GM10266 (cell line): ENCODE results near the gene SOCS3.

ENCODE experiments used
- DNase-seq: peaks from one replicate; pipeline ENCODE4 v3.0.0; 2012; ENCODE audit errors: extremely low spot score
- CTCF ChIP-seq: IDR thresholded peaks from 2 replicates; pipeline ENCODE4 v1.5.1; 2012; ENCODE audit warnings: mild to moderate bottlenecking, low read depth; ENCODE audit not compliant: control insufficient read depth, insufficient read depth; ENCODE audit errors: missing control alignments

SOCS3 gene

GRCh38 chr17:78359997-78360370 is at the start of gene SOCS3:
Gene SOCS3, minus strand, starts transcription at chr17:78360077. Its CDS starts 982 bp downstream, at chr17:78359095.
- TF ChIP-seq CTCF, result no peak
- peak; percentile 93 for DNase-seq

- DNase-seq, result no peak
- TF ChIP-seq CTCF, result no peak
Observed at GRCh38 chr17:78409191-78409928, 49.5 kb upstream of the SOCS3 start.

GRCh38 chr17:78408476-78409050 is 48.7 kb upstream of the SOCS3 start:
- no peak for DNase-seq

DNA sequence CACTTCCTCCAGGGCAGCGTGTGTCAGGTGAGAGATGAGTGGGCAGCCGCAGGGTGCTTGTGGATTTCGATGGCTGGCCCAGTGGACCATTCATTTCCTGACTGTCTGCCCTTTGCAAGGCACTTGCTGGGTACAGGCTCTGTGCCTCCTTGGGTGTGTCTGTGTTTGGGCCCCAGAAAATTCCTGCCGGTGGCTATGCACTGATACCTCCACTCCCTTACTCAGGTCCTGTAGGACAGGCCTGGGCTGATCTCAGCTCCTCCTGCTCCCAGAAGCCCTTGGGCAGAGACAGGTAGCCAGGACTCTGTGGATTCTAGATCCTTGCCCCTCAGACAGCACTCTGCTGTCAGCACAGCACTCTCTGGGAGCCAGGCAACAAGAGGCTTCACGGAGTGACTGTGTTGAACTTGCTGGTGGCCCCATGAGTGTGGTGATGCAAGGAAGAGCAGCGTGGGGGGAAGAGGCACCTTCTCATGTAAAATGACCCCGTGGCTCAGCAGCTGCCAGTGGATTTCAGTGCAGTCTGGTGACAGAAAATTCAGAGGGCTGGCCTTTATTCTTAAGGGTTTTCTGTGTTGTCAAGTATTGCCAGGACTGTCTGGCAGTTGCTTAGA is 47.6 kb upstream of the SOCS3 start:
- DNase-seq, result no peak
- no peak for TF ChIP-seq CTCF

More at GRCh38 chr17:78408476-78409050, 48.7 kb upstream of the SOCS3 start:
- no peak for TF ChIP-seq CTCF

DNA sequence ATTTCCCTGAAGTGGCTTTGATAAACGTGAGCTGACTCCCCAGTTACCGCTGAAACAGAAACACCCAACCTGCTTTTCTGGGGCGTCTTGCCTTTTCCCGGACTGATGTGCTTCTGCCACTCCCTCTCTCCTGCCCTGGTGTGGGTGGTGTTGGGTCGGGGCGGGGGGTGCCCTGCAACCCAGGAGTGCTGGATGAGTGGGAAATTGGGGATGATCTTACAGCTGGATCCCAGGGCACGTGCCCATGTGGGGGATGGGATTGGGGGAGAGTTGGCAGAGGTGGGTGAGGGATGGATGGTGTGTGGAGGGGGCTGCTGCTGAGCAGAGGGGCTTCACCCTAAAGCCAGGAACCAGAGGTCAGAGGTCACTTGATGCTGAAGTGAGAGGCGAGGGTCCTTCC is 47.0 kb upstream of the SOCS3 start:
- no peak for TF ChIP-seq CTCF

GRCh38 chr17:78406396-78406795 is 46.5 kb upstream of the SOCS3 start:
- TF ChIP-seq CTCF, result no peak
- DNase-seq, result no peak

More for the DNA sequence above, 47.0 kb upstream of the SOCS3 start:
- DNase-seq, result no peak

- no peak for TF ChIP-seq CTCF
- DNase-seq, result no peak
Observed at GRCh38 chr17:78403822-78404221, 43.9 kb upstream of the SOCS3 start.
